Hindlimb muscle (tissue), 1 donor: ENCODE results near the gene RNF144A. TPM values are rescaled to one million over a fixed set of nuclear protein-coding genes. Genes with fewer than 3 reads are reported as not detected.
"Not testable (repeated sequence)": the region's sequence is repeated elsewhere in the genome, so short reads cannot be mapped to it uniquely, and the experiment has no call there.

ENCODE experiments used
- DNase-seq: peaks from one replicate; pipeline ENCODE4 v3.0.0-alpha.2; 2013
- polyA plus RNA-seq: library from polyadenylated mRNA; unstranded; fragments of 120-200 nt; gene quantifications from one replicate; pipeline ENCODE4 v1.2.1, GENCODE V29; 2013; ENCODE audit not compliant: insufficient read length

The RNF144A gene
- polyA plus RNA-seq = 21.5 TPM

GRCh38 chr2:6917071-6917760 is at the start of gene RNF144A:
TSS of gene RNF144A (plus strand) at chr2:6917412. CDS start at chr2:6996927, 79,515 bp downstream.
- DNase-seq = peak; percentile 83

DNA sequence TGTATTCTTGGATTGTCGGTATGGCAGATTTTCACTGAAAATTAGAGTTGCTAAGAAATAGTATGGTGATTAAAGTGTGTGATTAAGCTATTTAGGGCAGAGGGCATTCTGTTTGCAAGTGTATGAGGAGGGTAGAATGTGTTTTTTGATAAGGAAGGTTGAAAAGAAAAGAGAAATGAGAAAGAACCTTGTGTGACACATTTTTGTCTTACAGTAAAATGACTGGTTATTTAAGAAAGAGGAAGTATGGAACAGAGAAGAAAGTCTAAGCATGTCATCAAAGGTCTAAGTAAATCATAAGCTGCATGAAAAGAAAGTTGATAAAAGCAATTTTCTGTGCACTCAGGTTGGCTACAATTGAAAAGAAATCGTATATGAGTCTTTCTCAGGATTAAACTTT is 44.8 kb upstream of the RNF144A start:
- no peak for DNase-seq

GRCh38 chr2:6874032-6874431 is 43.2 kb upstream of the RNF144A start:
- DNase-seq = no peak

DNA sequence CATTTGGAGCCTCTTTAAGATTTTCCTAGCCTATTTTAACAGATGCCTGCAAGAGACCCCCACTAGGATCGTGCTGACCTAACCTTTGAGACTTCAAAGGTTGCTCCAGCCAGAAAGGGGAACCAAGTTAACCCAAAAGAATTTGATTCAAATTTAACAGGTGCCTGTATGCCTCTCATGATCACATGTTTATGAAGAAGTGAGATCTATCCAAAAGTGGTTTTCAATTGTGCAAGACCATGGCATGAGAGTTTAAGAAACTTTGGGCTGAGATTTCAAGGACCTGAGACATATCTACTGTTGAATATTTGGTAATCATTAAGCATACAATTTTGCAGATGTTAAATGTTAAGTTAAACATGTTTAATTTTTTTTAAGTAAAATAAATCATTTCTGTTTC is 40.9 kb upstream of the RNF144A start:
- no peak for DNase-seq

GRCh38 chr2:6877402-6878304 is 39.6 kb upstream of the RNF144A start, which contains the start of gene RSAD2:
TSS of gene RSAD2 (plus strand) at chr2:6877777. CDS start at chr2:6877801, 24 bp downstream.
- peak; percentile 74 for DNase-seq

DNA sequence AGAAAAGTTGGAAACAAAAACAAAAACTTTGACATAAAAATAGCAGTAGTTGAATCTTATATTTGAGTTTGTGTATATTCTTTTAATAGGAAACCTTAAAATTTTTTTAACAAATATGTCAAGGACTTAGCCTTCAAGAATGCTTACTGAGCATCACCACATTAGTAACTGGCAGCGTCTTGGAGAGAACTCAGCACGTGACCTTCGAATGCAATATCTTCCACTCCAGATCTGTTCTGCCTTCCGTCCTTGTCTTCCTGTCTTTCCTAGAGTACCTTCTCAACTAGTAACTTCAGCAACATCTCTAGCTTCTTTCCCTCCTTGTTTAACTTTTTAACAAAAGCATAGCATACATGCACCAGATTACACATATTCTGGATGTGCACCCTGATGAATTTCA is 38.7 kb upstream of the RNF144A start:
- no peak for DNase-seq

DNA sequence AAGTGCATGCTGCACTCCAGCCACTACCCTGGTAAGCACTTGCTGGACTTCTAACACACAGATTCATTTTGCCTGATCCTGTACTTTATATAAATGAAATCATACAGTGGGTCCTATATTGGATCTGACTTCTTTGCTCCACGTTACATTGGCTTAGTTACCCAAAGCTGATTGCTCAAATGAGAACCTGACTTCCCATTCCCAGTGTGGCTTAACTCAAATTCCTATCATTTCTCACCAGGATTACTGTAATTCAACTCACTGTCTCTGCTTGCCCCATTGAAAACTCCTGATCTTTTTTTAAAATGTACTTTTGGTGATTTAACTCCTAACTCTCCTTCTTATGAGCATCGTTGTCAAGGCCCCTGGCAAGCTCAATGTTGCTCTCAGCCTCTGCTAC is 38.2 kb upstream of the RNF144A start:
- DNase-seq = no peak

- no peak for DNase-seq
Observed at GRCh38 chr2:6880200-6880733, 36.9 kb upstream of the RNF144A start.

DNA sequence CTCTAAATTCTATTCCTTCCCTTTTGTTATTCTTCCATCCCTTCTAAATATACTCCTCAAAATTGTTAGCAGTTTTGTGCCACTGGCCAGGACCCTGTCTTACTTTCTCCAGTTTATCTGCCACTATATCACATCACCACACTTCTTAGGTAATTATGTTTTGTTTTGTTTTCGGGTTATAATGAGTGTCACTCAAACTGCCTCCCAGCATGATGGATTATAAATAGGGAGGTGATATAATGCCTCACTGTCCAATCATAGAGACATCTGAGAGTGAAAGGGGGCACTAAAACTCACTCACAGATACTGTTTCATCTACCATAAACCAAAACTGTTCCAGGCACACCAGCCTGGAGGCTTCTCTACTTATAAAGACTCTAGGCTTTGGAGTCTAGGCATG is 36.2 kb upstream of the RNF144A start:
- DNase-seq = no peak

DNA sequence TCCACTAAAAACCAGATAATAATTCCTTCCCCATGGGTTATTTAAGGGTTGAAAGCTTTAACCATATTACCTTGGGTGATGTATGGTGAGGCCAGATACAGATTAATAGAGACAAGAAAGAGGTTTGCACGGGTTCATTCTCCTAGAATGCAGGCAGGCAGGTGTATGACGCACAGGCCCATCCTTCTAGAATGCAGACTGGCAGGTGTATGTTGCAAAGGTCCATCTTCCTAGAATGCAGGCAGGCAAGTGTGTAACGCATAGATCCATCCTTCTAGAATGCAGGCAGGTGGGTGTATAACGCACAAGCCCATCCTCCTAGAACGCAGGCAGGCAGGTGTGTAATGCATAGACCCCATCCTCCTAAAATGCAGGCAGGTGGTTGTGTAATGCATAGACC is 35.7 kb upstream of the RNF144A start:
- DNase-seq = no peak

- DNase-seq = peak; percentile 66
Observed at GRCh38 chr2:6883448-6884122, 33.6 kb upstream of the RNF144A start.

GRCh38 chr2:6885551-6885950 is 31.7 kb upstream of the RNF144A start:
- no peak for DNase-seq

DNA sequence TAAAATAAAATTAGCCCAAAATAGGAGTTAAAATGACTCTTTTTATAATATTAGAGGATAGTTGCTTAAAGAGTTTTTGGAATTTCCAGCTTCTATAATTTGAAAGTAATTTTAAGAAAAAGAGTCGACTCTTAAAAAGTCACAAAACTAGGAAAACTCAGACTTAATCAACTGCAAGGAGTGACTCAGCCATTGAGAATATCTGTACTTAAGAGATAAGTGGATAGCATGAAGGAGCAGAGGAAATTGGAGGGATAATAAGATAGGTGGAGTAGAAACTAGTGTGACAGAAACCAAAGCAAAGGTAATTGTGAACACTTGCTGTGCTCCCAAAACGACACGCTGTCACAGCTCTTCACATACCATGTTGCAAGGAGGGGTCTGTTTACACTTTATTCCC is 31.2 kb upstream of the RNF144A start:
- no peak for DNase-seq

DNA sequence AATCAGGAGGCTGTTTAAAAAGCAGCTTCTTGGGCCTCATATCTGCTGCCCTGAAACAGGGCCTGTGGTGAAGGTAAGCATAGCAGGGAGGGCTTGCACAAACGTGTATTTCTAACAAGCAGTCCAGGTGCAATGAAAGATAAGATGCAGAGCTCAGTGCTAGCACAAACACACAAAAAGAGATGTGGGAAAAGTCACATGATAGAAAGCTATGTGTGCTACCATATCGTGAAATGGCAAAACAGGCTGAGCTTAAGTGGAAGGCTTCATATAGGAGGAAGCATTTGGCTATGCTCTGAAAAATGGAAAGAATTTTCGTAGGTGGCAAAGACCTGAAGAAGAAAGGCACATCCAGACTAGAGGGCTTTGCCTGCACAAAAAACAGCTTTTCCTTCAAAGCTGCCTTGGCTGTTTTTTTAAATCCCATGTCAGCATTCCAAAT is 29.4 kb upstream of the RNF144A start:
- no peak for DNase-seq

DNA sequence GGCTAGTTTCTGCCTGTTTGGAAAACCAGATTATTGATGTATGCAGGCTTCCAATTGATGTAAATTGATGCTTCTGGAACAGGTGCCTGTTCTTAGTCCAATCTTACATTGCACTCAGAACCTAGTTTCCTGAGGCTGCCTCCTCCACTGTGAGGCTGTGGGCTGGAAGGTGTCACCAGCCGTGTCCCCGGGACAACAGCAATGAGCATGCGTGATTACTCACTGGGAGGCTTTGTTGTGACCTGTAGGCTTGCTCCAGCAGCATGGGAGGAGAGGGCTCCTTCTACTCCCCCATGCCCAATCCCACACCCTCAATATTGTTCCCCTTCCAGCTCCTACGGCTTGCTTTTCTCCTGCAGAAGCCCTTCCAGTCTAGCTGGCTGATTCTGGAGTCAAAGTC is 28.5 kb upstream of the RNF144A start:
- DNase-seq = no peak

DNA sequence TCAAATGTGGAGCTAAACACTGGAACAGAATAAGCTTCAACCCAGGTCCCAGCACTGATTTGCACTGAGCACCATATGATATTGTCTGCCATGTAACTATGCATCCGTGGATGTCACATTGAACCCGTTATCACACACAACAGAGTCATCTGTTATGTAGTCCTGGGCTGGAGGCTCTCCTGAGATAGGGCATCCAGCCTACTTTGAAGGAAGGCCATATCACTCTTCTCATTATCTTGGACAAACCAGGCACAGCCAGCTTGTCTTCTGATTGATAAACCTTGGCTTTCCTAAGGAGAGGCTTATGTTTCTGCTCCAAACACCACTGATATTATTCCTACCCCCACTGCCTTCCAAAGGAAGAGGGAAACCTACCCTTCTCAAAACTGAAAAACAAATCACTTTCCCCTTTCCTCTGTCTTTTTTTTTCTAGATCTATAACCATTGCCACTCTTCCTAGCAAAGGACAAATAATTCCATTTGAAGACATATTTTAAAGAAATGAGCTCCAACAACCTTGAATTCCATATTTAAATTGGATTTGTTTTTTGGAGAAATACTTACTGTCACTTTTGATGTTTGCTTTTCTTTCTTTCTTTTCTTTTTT is 23.2 kb upstream of the RNF144A start:
- no peak for DNase-seq

- DNase-seq = peak; percentile 48
Observed at GRCh38 chr2:6896930-6897759, 20.1 kb upstream of the RNF144A start.

- not testable (repeated sequence) for DNase-seq
Observed at GRCh38 chr2:6902581-6902980, 14.6 kb upstream of the RNF144A start.

DNA sequence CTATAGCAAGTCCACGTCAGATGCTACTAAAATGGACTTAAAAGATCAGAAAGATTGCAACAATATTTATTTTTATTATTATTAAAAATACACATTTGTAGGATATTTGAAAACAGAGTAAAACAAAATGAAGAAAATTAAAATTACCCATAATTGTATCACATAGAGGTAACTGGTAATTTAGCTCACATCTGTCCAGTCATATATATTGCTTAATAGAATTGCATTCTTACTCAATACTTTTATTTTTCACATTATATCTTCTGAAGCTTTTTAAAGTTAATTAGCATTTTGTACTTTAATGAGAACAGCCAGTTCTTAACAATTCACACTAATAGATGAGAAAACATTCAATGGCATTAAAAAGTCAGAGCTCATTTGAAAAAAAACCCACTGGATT is 11.5 kb upstream of the RNF144A start:
- no peak for DNase-seq

GRCh38 chr2:6906165-6906741 is 11.0 kb upstream of the RNF144A start:
- no peak for DNase-seq

DNA sequence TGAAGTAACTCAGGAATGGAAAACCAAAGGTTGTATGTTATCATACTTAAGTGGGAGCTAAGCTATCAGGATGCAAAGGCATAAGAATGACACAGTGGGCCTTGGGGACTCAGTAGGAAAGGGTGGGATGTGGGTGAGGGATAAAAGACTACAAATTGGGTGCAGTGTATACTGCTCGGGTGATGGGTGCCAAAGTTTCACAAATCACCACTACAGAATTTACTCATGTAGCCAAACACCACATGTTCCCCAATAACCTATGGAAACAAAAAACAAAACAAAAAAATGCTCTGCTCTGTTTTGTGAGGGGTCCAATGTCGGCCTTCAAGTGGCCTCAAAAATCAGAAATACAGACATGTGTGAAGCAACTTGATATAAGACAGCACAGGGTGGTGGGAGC is 8.9 kb upstream of the RNF144A start:
- DNase-seq = no peak
